CD4-positive, alpha-beta T cell (primary cell): Measurements from ENCODE around the gene SECISBP2L. TPM values are rescaled to one million over a fixed set of nuclear protein-coding genes. Genes with fewer than 3 reads are reported as not detected.

ENCODE experiments used
- ATAC-seq: fragments of 200-7000 bp; cut with Tn5 transposase; one replicate; pipeline ENCODE4 v1.10.0; 2022; ENCODE audit warnings: mild to moderate bottlenecking; ENCODE audit not compliant: poor library complexity
- CTCF ChIA-PET: fragments of 350-600 bp; sonication (Branson Sonifier 250); formaldehyde crosslinking; loops from one replicate; lab custom pipeline; 2021; ENCODE audit warnings: antibody characterized with exemption, inconsistent platforms; lab: Charles Lee
- POLR2A ChIA-PET: fragments of 350-600 bp; sonication (Branson Sonifier 250); formaldehyde crosslinking; loops from one replicate; lab custom pipeline; 2021; ENCODE audit warnings: antibody characterized with exemption, inconsistent platforms; lab: Charles Lee
- DNase-seq, 14 experiments: peaks; one replicate each; pipeline ENCODE4 v3.0.0-alpha.2; 2013 to 2020; ENCODE audit warnings: mixed read lengths in 2 of 14
- H3K27ac ChIP-seq, 2 donors: one replicate each; pipeline versions ENCODE4 v1.5.1 to v1.7.0; 2013; ENCODE audit warnings: low read length in 2 of 2, low read depth in 1 of 2, mild to moderate bottlenecking in 1 of 2
- H3K27me3 ChIP-seq, 2 experiments: 1 replicate in 1 of 2; 2 replicates in 1 of 2; pipeline versions ENCODE4 v1.6.1 to v1.7.0; 2013; ENCODE audit warnings: low read length in 2 of 2, control low read depth in 1 of 2, mild to moderate bottlenecking in 1 of 2, moderate library complexity in 1 of 2; ENCODE audit not compliant: insufficient read depth in 2 of 2, control insufficient read depth in 1 of 2
- H3K36me3 ChIP-seq: one replicate; pipeline ENCODE4 v1.6.1; 2013; ENCODE audit warnings: low read length, control low read depth; ENCODE audit not compliant: insufficient read depth
- H3K4me1 ChIP-seq: one replicate; pipeline ENCODE4 v1.6.1; 2013; ENCODE audit warnings: low read length, control low read depth; ENCODE audit not compliant: insufficient read depth
- H3K4me3 ChIP-seq: one replicate; pipeline ENCODE4 v1.5.1; 2013; ENCODE audit warnings: mild to moderate bottlenecking, low read length, moderate library complexity
- H3K9me3 ChIP-seq, 2 experiments: 1 replicate in 1 of 2; 2 replicates in 1 of 2; pipeline versions ENCODE4 v1.6.1 to v1.7.0; 2013; ENCODE audit warnings: low read length in 2 of 2, mild to moderate bottlenecking in 2 of 2, control low read depth in 1 of 2, moderate library complexity in 1 of 2; ENCODE audit not compliant: control insufficient read depth in 1 of 2, insufficient read depth in 1 of 2
- H3K27ac Mint-ChIP-seq: one replicate; pipeline ENCODE4 v1.8.0; 2020; ENCODE audit warnings: mixed read lengths
- H3K27me3 Mint-ChIP-seq: one replicate; pipeline ENCODE4 v1.8.0; 2021; ENCODE audit warnings: mixed read lengths
- H3K36me3 Mint-ChIP-seq: one replicate; pipeline ENCODE4 v1.8.0; 2021; ENCODE audit warnings: low read depth, mixed read lengths
- H3K4me1 Mint-ChIP-seq: one replicate; pipeline ENCODE4 v1.8.0; 2021; ENCODE audit warnings: low read depth, mixed read lengths
- H3K4me3 Mint-ChIP-seq: one replicate; pipeline ENCODE4 v1.8.0; 2020; ENCODE audit warnings: mild to moderate bottlenecking, mixed read lengths
- H3K9me3 Mint-ChIP-seq: one replicate; pipeline ENCODE4 v1.8.0; 2020; ENCODE audit warnings: mixed read lengths
- CTCF ChIP-seq: fragments of 200-600 bp; IDR thresholded peaks from one replicate; pipeline ENCODE4 v1.8.0; 2022; ENCODE audit warnings: antibody characterized with exemption, mild to moderate bottlenecking
- intact Hi-C, 2 experiments: fragments of 100-400 bp; cut with DNase I in 1 of 2; cut with micrococcal nuclease in 1 of 2; formaldehyde crosslinking; loops; one replicate each; pipeline versions ENCODE4 v1.15.1 to v1.9.0; 2023 to 2025; cut with DNase I, micrococcal nuclease
- total RNA-seq, 174 experiments: library from RNA in 2 of 174; stranded (reverse) in 2 of 174; gene quantifications; one replicate each; pipeline ENCODE4 v1.2.3 and lab custom pipeline; 2021 to 2026

SECISBP2L gene
- total RNA-seq, 2 experiments from 2014 or later, result 55.9 to 56.0 TPM

GRCh38 chr15:49052662-49053061 is 6.4 kb upstream of the SECISBP2L start:
- Histone ChIP-seq H3K4me3 (no peak overlapping the region), H3K36me3 (no peaks in the 10 kb centered on the region), H3K27ac (no peak overlapping the region), H3K4me1 (no peaks in the 10 kb centered on the region), H3K27me3 (no peaks in the 10 kb centered on the region), H3K9me3 (no peaks in the 10 kb centered on the region)
- ATAC-seq, result no peak
- no peaks in the 10 kb centered on the region for H3K4me1 Mint-ChIP-seq
- no peak overlapping the region for H3K27ac Mint-ChIP-seq
- no peak for TF ChIP-seq CTCF
- H3K27me3 Mint-ChIP-seq, result no peaks in the 10 kb centered on the region
- intact Hi-C loops, result loop anchor here in 1 of 2 experiments (5.0 kb wide), 1 partner anchor 720 kb away; the partner anchor contains the start of gene DUT
- no peaks in the 10 kb centered on the region for H3K36me3 Mint-ChIP-seq
- H3K9me3 Mint-ChIP-seq, result no peaks in the 10 kb centered on the region
- ChIA-PET CTCF (no interaction called here), POLR2A (no interaction called here)
- DNase-seq, result no peak
- no peak overlapping the region for H3K4me3 Mint-ChIP-seq

GRCh38 chr15:49047456-49047855 is 1.2 kb upstream of the SECISBP2L start:
- CTCF ChIA-PET, result interaction anchor here (1.8 kb wide), 1 partner anchor 72 kb away, joined by 5 read pairs; no protein-coding TSS in a partner anchor
- no peaks in the 10 kb centered on the region for H3K9me3 Mint-ChIP-seq
- H3K27me3 Mint-ChIP-seq, result no peaks in the 10 kb centered on the region
- peaks cover 11% of the 10 kb centered on the region for H3K36me3 Mint-ChIP-seq
- peak overlapping the region; percentile 98 for H3K4me3 Mint-ChIP-seq
- H3K4me1 ChIP-seq, result peaks cover 7% of the 10 kb centered on the region
- POLR2A ChIA-PET, result interaction anchor here (0.6 to 2.1 kb wide), 4 partner anchors 11 to 1308 kb away, joined by 3 to 18 read pairs (median 4); partner anchors contain the start of genes COPS2, EID1 and GABPB1
- ATAC-seq (no peak), DNase-seq (no peak)
- no peaks in the 10 kb centered on the region for H3K36me3 ChIP-seq
- H3K4me3 ChIP-seq, result no peak overlapping the region
- H3K27ac ChIP-seq, result no peak overlapping the region
- intact Hi-C loops, result loop anchor here (2.0 to 10.0 kb wide), 8 partner anchors 77 to 1637 kb away; partner anchors contain the start of genes EID1 (in 2 of the 2), CEP152 (in 1 of the 2), COPS2 (in 1 of the 2) and GABPB1 (in 1 of the 2)
- no peaks in the 10 kb centered on the region for H3K9me3 ChIP-seq
- peak overlapping the region; percentile 92 for H3K27ac Mint-ChIP-seq
- no peaks in the 10 kb centered on the region for H3K27me3 ChIP-seq
- TF ChIP-seq CTCF, result no peak
- H3K4me1 Mint-ChIP-seq, result peaks cover 32% of the 10 kb centered on the region

GRCh38 chr15:49045751-49046219 is 461 bp downstream of the SECISBP2L start:
- Mint-ChIP-seq H3K4me3 (peak overlapping the region; percentile 98), H3K27ac (peak overlapping the region; percentile 92), H3K27me3 (no peaks in the 10 kb centered on the region), H3K9me3 (no peaks in the 10 kb centered on the region), H3K36me3 (peaks cover 22% of the 10 kb centered on the region), H3K4me1 (peaks cover 47% of the 10 kb centered on the region)
- peak in 2 of 14 experiments; percentile 25 to 35 for DNase-seq
- TF ChIP-seq CTCF, result no peak
- peak overlapping the region; percentile 66 for H3K4me3 ChIP-seq
- ChIA-PET CTCF (interaction anchor here (1.0 to 2.0 kb wide), 6 partner anchors 10 to 168 kb away, joined by 3 to 7 read pairs (median 4); partner anchors contain the start of genes COPS2 and EID1), POLR2A (interaction anchor here (1.0 to 2.7 kb wide), 11 partner anchors 8 to 575 kb away, joined by 4 to 23 read pairs (median 6); partner anchors contain the start of genes CEP152, COPS2, DTWD1 and EID1)
- H3K4me1 ChIP-seq, result peaks cover 11% of the 10 kb centered on the region
- H3K9me3 ChIP-seq, result no peaks in the 10 kb centered on the region
- no peaks in the 10 kb centered on the region for H3K36me3 ChIP-seq
- peak; percentile 16 for ATAC-seq
- intact Hi-C loops, result loop anchor here (2.0 to 10.0 kb wide), 8 partner anchors 79 to 1639 kb away; partner anchors contain the start of genes EID1 (in 2 of the 2), CEP152 (in 1 of the 2), COPS2 (in 1 of the 2) and GABPB1 (in 1 of the 2)
- H3K27me3 ChIP-seq, result no peaks in the 10 kb centered on the region
- peak overlapping the region in 1 of 2 donors; percentile 52 for H3K27ac ChIP-seq
